Smooth muscle cell (in vitro differentiated cells): ENCODE data around the gene RRP7A. TPM values are rescaled to one million over a fixed set of nuclear protein-coding genes. Genes with fewer than 3 reads are reported as not detected.
"Not testable (repeated sequence)": the region's sequence is repeated elsewhere in the genome, so short reads cannot be mapped to it uniquely, and the experiment has no call there.

Source experiments
- DNase-seq: peaks from one replicate; lab custom pipeline; 2025; ENCODE audit not compliant: unreplicated experiment; lab: John Stamatoyannopoulos, UW
- H2AFZ ChIP-seq: fragments of 200-600 bp; sonication (generic); 2 replicates; pipeline ENCODE4 v1.6.0; 2016; ENCODE audit warnings: antibody characterized with exemption, low read depth, mild to moderate bottlenecking
- H3F3A ChIP-seq: fragments of 200-600 bp; sonication (generic); 2 replicates; pipeline ENCODE4 v1.6.0; 2017; ENCODE audit warnings: antibody characterized with exemption, low read depth
- H3K27ac ChIP-seq: fragments of 200-600 bp; sonication (generic); 2 replicates; pipeline ENCODE4 v1.5.1; 2016; ENCODE audit warnings: low read depth, mild to moderate bottlenecking
- H3K27me3 ChIP-seq: fragments of 200-600 bp; sonication (generic); 2 replicates; pipeline ENCODE4 v1.6.1; 2016; ENCODE audit warnings: low read depth, mild to moderate bottlenecking
- H3K36me3 ChIP-seq: fragments of 200-600 bp; sonication (generic); 2 replicates; pipeline ENCODE4 v1.5.1; 2016; ENCODE audit warnings: low read depth
- H3K4me1 ChIP-seq: fragments of 200-600 bp; sonication (generic); 2 replicates; pipeline ENCODE4 v1.5.1; 2016; ENCODE audit warnings: low read depth
- H3K4me2 ChIP-seq: fragments of 200-600 bp; sonication (generic); 2 replicates; pipeline ENCODE4 v1.6.0; 2016; ENCODE audit warnings: mild to moderate bottlenecking
- H3K4me3 ChIP-seq: fragments of 200-600 bp; sonication (generic); 2 replicates; pipeline ENCODE4 v1.5.1; 2016; ENCODE audit warnings: mild to moderate bottlenecking
- H3K79me2 ChIP-seq: fragments of 200-600 bp; sonication (generic); 2 replicates; pipeline ENCODE4 v1.6.0; 2016; ENCODE audit warnings: low read depth, mild to moderate bottlenecking
- H3K9ac ChIP-seq: fragments of 200-600 bp; sonication (generic); 2 replicates; pipeline ENCODE4 v1.6.0; 2016; ENCODE audit warnings: low read depth
- H3K9me3 ChIP-seq: fragments of 200-600 bp; sonication (generic); replicated peaks from 2 replicates; pipeline ENCODE4 v1.5.1; 2016; ENCODE audit warnings: low read depth
- H4K20me1 ChIP-seq: fragments of 200-600 bp; sonication (generic); 2 replicates; pipeline ENCODE4 v1.6.0; 2016; ENCODE audit warnings: low read depth
- WGBS: methylation state at CpG from one replicate; pipeline ENCODE4 v1.1.7; 2016; ENCODE audit warnings: low lambda C conversion rate; 5-methylcytosine and 5-hydroxymethylcytosine counted together
- polyA plus RNA-seq: library from polyadenylated mRNA; unstranded; fragments of >200 nt; fragmentation: Nextera tagmentation; extraction: Ambion mirVana; gene quantifications from 2 replicates; pipeline ENCODE4 v1.2.1, GENCODE V29; 2016
- total RNA-seq: library from RNA; depleted of rRNA; stranded (reverse); fragments of >200 nt; gene quantifications from 2 replicates; pipeline ENCODE4 v1.2.3, GENCODE V29; 2014
- TF ChIP-seq, protein P1 (sequence below): fragments of 200-600 bp; sonication (generic); IDR thresholded peaks from 2 replicates; pipeline ENCODE4 v1.5.1; 2017; ENCODE audit warnings: borderline replicate concordance, mild to moderate bottlenecking, antibody characterized with exemption; ENCODE audit not compliant: insufficient read depth, poor library complexity, severe bottlenecking

RRP7A gene
- total and polyA plus RNA-seq, 2 experiments from 2014 or later: 24.5 to 64.2 TPM

DNA sequence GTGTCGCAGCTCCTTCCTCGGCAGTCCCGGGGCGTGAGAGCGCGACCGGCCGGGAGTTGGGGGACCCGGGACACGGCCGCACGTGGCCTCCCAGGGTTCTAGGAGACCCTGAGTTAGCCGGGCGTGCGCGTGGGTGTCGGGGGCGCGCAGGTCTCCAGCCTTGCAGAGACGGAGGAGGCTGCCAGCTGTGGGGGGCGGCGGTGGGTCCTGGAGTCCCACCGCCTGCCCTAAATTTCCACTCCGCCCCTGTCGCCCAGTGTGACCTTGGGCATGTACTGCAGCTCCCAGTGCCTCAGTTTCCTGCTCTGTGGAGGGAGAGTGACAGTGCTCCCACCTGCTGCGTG, 18.8 kb downstream of the RRP7A start:
- 77% methylated on average over 26 of the region's 26 CpGs for WGBS
- Histone ChIP-seq H3K27me3 (no peaks in the 10 kb centered on the region), H3K4me2 (peak overlapping the region; percentile 53), H3K36me3 (no peaks in the 10 kb centered on the region), H3K9ac (no peak overlapping the region), H3K4me1 (no peaks in the 10 kb centered on the region), H4K20me1 (no peaks in the 10 kb centered on the region), H3K9me3 (no peaks in the 10 kb centered on the region), H2AFZ (no peak overlapping the region), H3K4me3 (peak overlapping the region; percentile 6), H3F3A (no peaks in the 10 kb centered on the region), H3K79me2 (no peaks in the 10 kb centered on the region), H3K27ac (no peak overlapping the region)
- TF ChIP-seq, protein P1, sequence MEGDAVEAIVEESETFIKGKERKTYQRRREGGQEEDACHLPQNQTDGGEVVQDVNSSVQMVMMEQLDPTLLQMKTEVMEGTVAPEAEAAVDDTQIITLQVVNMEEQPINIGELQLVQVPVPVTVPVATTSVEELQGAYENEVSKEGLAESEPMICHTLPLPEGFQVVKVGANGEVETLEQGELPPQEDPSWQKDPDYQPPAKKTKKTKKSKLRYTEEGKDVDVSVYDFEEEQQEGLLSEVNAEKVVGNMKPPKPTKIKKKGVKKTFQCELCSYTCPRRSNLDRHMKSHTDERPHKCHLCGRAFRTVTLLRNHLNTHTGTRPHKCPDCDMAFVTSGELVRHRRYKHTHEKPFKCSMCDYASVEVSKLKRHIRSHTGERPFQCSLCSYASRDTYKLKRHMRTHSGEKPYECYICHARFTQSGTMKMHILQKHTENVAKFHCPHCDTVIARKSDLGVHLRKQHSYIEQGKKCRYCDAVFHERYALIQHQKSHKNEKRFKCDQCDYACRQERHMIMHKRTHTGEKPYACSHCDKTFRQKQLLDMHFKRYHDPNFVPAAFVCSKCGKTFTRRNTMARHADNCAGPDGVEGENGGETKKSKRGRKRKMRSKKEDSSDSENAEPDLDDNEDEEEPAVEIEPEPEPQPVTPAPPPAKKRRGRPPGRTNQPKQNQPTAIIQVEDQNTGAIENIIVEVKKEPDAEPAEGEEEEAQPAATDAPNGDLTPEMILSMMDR: no peak
- DNase-seq: no peak

DNA sequence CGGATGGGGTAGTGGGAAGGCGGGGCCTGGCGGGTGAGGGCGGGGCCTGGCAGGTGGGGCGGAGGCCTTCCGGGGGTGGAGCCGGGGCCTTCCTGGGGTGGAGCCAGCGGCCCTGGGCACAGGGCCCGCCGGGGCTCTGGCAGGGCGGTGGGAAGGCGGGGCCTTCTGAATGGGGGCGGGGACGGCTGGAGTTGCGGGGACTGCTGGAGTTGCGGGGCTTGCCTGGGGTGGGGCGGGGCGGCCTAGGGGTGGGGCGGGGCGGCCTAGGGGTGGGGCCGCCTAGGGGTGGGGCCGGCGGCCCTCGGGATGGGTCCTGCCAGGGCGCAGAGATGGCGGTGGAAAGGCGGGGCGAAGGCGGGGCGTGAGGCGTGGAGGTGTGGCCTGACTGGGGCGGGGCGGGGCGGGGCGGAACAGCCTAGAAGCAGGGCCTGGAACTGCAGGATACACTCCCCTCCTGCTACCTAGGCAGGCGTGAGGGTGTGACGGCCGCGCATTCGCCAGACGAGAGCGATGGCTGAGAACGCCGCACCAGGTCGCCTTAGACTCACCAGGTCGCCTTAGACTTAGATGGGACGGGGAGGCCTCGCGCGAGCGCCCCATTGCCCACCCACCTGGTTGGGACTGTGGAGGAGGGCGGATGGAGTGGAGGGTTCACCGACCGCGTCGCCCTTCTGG, 19.3 kb downstream of the RRP7A start:
- Histone ChIP-seq H2AFZ (no peak overlapping the region), H3K79me2 (no peaks in the 10 kb centered on the region), H3K36me3 (no peaks in the 10 kb centered on the region), H3K4me3 (peak overlapping the region; percentile 6), H3K4me2 (peak overlapping the region; percentile 53), H3K9ac (no peak overlapping the region), H3K9me3 (no peaks in the 10 kb centered on the region), H4K20me1 (no peaks in the 10 kb centered on the region), H3F3A (no peaks in the 10 kb centered on the region), H3K27ac (no peak overlapping the region), H3K27me3 (no peaks in the 10 kb centered on the region), H3K4me1 (no peaks in the 10 kb centered on the region)
- TF ChIP-seq, protein P1: no peak
- 26% methylated on average over 31 of the region's 56 CpGs for WGBS
- DNase-seq: peak; percentile 15

DNA sequence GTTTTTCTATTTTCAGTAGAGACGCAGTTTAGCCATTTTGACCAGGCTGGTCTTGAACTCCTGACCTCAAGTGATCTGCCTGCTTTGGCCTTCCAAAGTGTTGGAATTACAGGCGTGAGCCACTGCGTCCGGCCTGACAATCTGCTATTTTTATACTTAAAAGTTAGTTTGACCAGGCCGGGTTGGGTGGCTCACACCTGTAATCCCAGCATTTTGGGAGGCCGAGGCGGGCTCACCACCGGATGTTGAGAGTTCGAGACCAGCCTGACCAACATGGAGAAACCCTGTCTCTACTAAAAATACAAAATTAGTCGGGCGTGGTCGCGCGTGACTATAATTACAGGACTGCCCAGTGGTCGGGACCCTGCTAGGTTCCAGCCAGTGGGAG, 19.8 kb downstream of the RRP7A start:
- H4K20me1 ChIP-seq, H3K4me2 ChIP-seq, DNase-seq, H3K36me3 ChIP-seq, H3K4me3 ChIP-seq, H3K4me1 ChIP-seq, H3F3A ChIP-seq, H3K79me2 ChIP-seq, H2AFZ ChIP-seq, H3K9ac ChIP-seq, H3K27ac ChIP-seq, H3K27me3 ChIP-seq, H3K9me3 ChIP-seq: not testable (repeated sequence)
- WGBS: 77% methylated on average over 15 of the region's 15 CpGs

DNA sequence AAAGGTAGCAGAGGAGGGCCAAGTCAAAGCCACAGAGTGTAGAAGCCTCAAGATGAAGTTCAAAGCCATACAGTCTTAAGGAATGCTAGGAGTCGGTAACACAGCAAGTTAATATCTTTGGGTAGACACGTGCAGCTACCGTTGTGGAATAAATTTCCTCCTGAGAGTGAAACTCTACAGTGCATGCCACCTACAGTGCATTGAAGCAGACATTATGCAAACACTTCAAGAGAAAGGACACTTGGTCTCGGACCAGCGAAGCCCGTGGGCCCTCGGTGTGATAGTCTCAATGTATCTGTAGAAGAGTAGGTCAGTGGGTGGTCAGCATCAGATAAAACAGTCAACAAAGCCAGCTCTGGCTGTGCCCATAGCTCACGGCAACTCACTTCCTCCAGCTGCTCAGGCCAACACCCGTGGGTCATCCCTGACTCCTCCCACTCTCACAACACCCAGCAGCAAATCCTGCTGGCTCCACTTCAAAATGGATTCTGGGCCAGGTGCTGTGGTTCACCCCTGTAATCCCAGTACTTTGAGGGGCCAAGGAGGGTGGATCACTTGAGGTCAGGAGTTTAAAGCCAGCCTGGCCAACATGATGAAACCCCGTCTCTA, 24.0 kb downstream of the RRP7A start:
- H3K4me3 ChIP-seq, H3K27ac ChIP-seq, H3K9me3 ChIP-seq, H2AFZ ChIP-seq, H3K9ac ChIP-seq, H3F3A ChIP-seq, H3K79me2 ChIP-seq, DNase-seq, H4K20me1 ChIP-seq, H3K36me3 ChIP-seq, H3K4me1 ChIP-seq, H3K27me3 ChIP-seq, H3K4me2 ChIP-seq: not testable (repeated sequence)
- 74% methylated on average over 10 of the region's 10 CpGs for WGBS
